ENCODE measurements around the gene FGGY.
"Not testable (repeated sequence)": the region's sequence is repeated elsewhere in the genome, so short reads cannot be mapped to it uniquely, and the experiment has no call there.

Gene FGGY

GRCh38 chr1:59296358-59297256 lies at the start of gene FGGY:
Gene FGGY (plus strand): TSS chr1:59297094. CDS start chr1:59321550, 24,456 bp downstream.
- peak; percentile 99 for DNase-seq

GRCh38 chr1:59248758-59249157 lies 48.1 kb upstream of the FGGY start:
- DNase-seq = no peak

GRCh38 chr1:59249396-59250137 lies 47.3 kb upstream of the FGGY start:
- no peak for DNase-seq

- DNase-seq = not testable (repeated sequence)
Measured at GRCh38 chr1:59251061-59251460, 45.8 kb upstream of the FGGY start.

- not testable (repeated sequence) for DNase-seq
Measured at GRCh38 chr1:59256429-59256828, 40.5 kb upstream of the FGGY start.

GRCh38 chr1:59258412-59259032 lies 38.4 kb upstream of the FGGY start:
- DNase-seq = no peak

- DNase-seq = no peak
Measured at GRCh38 chr1:59261537-59261936, 35.4 kb upstream of the FGGY start.

- no peak for DNase-seq
Measured at GRCh38 chr1:59262631-59263030, 34.3 kb upstream of the FGGY start.

GRCh38 chr1:59263111-59263510 lies 33.8 kb upstream of the FGGY start:
- no peak for DNase-seq

GRCh38 chr1:59265622-59266021 lies 31.3 kb upstream of the FGGY start:
- no peak for DNase-seq

- peak; percentile 20 to 22 for DNase-seq
Measured at GRCh38 chr1:59266180-59266926, 30.5 kb upstream of the FGGY start.

- no peak for DNase-seq
Measured at GRCh38 chr1:59266927-59267293, 30.0 kb upstream of the FGGY start.

- no peak for DNase-seq
Measured at GRCh38 chr1:59268406-59268805, 28.5 kb upstream of the FGGY start.

- no peak for DNase-seq
Measured at GRCh38 chr1:59271561-59272260, 25.2 kb upstream of the FGGY start.

GRCh38 chr1:59272507-59272906 lies 24.4 kb upstream of the FGGY start:
- peak; percentile 30 to 42 for DNase-seq

GRCh38 chr1:59276439-59276851 lies 20.4 kb upstream of the FGGY start:
- no peak for DNase-seq

- DNase-seq = no peak
Measured at GRCh38 chr1:59278780-59279354, 18.0 kb upstream of the FGGY start.

- DNase-seq = no peak
Measured at GRCh38 chr1:59279645-59280044, 17.2 kb upstream of the FGGY start.

GRCh38 chr1:59282951-59283350 lies 13.9 kb upstream of the FGGY start:
- DNase-seq = peak; percentile 68 to 78

GRCh38 chr1:59285691-59286090 lies 11.2 kb upstream of the FGGY start:
- no peak for DNase-seq

GRCh38 chr1:59288046-59288445 lies 8.8 kb upstream of the FGGY start:
- no peak for DNase-seq

GRCh38 chr1:59289570-59289969 lies 7.3 kb upstream of the FGGY start:
- no peak for DNase-seq
